Loucy (cell line): ENCODE results near the gene SH3RF1.

Experiments
- H2AFZ ChIP-seq: fragments of 200-600 bp; sonication (generic); 2 replicates; pipeline ENCODE4 v1.6.0; 2016; ENCODE audit warnings: antibody characterized with exemption, mild to moderate bottlenecking, low read length, moderate library complexity
- H3F3A ChIP-seq: fragments of 200-600 bp; 2 replicates; pipeline ENCODE4 v1.6.0; 2016; ENCODE audit warnings: antibody characterized with exemption, low read depth, mild to moderate bottlenecking
- H3K27me3 ChIP-seq: fragments of 200-600 bp; sonication (generic); 2 replicates; pipeline ENCODE4 v1.6.1; 2014; ENCODE audit warnings: low read length, mild to moderate bottlenecking; ENCODE audit not compliant: insufficient read depth, poor library complexity, severe bottlenecking
- H3K36me3 ChIP-seq: fragments of 200-600 bp; sonication (generic); 2 replicates; pipeline ENCODE4 v1.6.1; 2016; ENCODE audit warnings: low read length; ENCODE audit not compliant: insufficient read depth
- H3K4me1 ChIP-seq: fragments of 200-600 bp; sonication (generic); 2 replicates; pipeline ENCODE4 v1.5.1; 2014; ENCODE audit warnings: low read length, mild to moderate bottlenecking; ENCODE audit not compliant: insufficient read depth, poor library complexity, severe bottlenecking
- H3K4me2 ChIP-seq: fragments of 200-600 bp; sonication (generic); 2 replicates; pipeline ENCODE4 v1.6.0; 2014; ENCODE audit warnings: antibody characterized with exemption, low read length, low read depth, mild to moderate bottlenecking; ENCODE audit not compliant: poor library complexity, severe bottlenecking
- H3K4me3 ChIP-seq: fragments of 200-600 bp; sonication (generic); 2 replicates; pipeline ENCODE4 v1.5.1; 2014; ENCODE audit warnings: low read length, mild to moderate bottlenecking, mixed read lengths; ENCODE audit not compliant: poor library complexity, severe bottlenecking
- H3K79me2 ChIP-seq: fragments of 200-600 bp; sonication (generic); 2 replicates; pipeline ENCODE4 v1.6.1; 2014; ENCODE audit warnings: low read length; ENCODE audit not compliant: insufficient read depth
- H3K9ac ChIP-seq: fragments of 200-600 bp; sonication (generic); 2 replicates; pipeline ENCODE4 v1.6.0; 2014; ENCODE audit warnings: mild to moderate bottlenecking, low read depth, low read length, moderate library complexity; ENCODE audit not compliant: poor library complexity, severe bottlenecking
- H3K9me2 ChIP-seq: fragments of 200-600 bp; sonication (generic); replicated peaks from 2 replicates; pipeline ENCODE4 v1.6.1; 2016; ENCODE audit warnings: low read depth, low read length, mixed read lengths
- H3K9me3 ChIP-seq: fragments of 200-600 bp; sonication (generic); 2 replicates; pipeline ENCODE4 v1.6.1; 2014; ENCODE audit warnings: mild to moderate bottlenecking, antibody characterized with exemption, low read length, low read depth; ENCODE audit not compliant: insufficient read depth
- H4K20me1 ChIP-seq: fragments of 200-600 bp; sonication (generic); 2 replicates; pipeline ENCODE4 v1.6.0; 2014; ENCODE audit warnings: antibody characterized with exemption, low read length, mild to moderate bottlenecking; ENCODE audit not compliant: insufficient read depth, poor library complexity, severe bottlenecking
- CTCF ChIP-seq: fragments of 200-600 bp; sonication (generic); conservative IDR thresholded peaks from 2 replicates; pipeline ENCODE4 v1.5.1; 2014; ENCODE audit warnings: mild to moderate bottlenecking, antibody characterized with exemption, low read length
- EZH2phosphoT487 ChIP-seq: fragments of 200-600 bp; IDR thresholded peaks from 2 replicates; pipeline ENCODE4 v1.6.1; 2018; ENCODE audit warnings: antibody characterized with exemption, mild to moderate bottlenecking, moderate library complexity, borderline replicate concordance

Gene SH3RF1

GRCh38 chr4:169099771-169100180, 171.0 kb downstream of the SH3RF1 start:
- H3K4me1 ChIP-seq, result peaks cover 15% of the 10 kb centered on the region
- H3K9me3 ChIP-seq, result no peaks in the 10 kb centered on the region
- no peak overlapping the region for H3K4me3 ChIP-seq
- H3K79me2 ChIP-seq, result no peaks in the 10 kb centered on the region
- no peak overlapping the region for H3K9ac ChIP-seq
- peaks cover 4% of the 10 kb centered on the region; the same call in 1 of the 2 replicates for H3K36me3 ChIP-seq
- no peaks in the 10 kb centered on the region for H3K27me3 ChIP-seq
- H3K9me2 ChIP-seq, result no peaks in the 10 kb centered on the region
- TF ChIP-seq EZH2phosphoT487 (no peak), CTCF (no peak)
- H3K4me2 ChIP-seq, result no peak overlapping the region
- no peaks in the 10 kb centered on the region for H4K20me1 ChIP-seq
- H2AFZ ChIP-seq, result no peak overlapping the region
- no peaks in the 10 kb centered on the region for H3F3A ChIP-seq

GRCh38 chr4:169098969-169099690, 171.6 kb downstream of the SH3RF1 start:
- Histone ChIP-seq H3K9me3 (no peaks in the 10 kb centered on the region), H3K36me3 (peaks cover 4% of the 10 kb centered on the region; the same call in 1 of the 2 replicates), H3K79me2 (no peaks in the 10 kb centered on the region), H3K4me3 (no peak overlapping the region), H3K4me1 (peaks cover 15% of the 10 kb centered on the region), H4K20me1 (no peaks in the 10 kb centered on the region), H2AFZ (no peak overlapping the region), H3K4me2 (no peak overlapping the region), H3K27me3 (no peaks in the 10 kb centered on the region), H3K9me2 (no peaks in the 10 kb centered on the region), H3F3A (no peaks in the 10 kb centered on the region), H3K9ac (no peak overlapping the region)
- TF ChIP-seq CTCF (no peak), EZH2phosphoT487 (no peak)

GRCh38 chr4:169098532-169098931, 172.2 kb downstream of the SH3RF1 start:
- H3K4me3 ChIP-seq, result no peak overlapping the region
- H3K4me2 ChIP-seq, result no peak overlapping the region
- no peaks in the 10 kb centered on the region for H3K27me3 ChIP-seq
- no peak overlapping the region for H3K9ac ChIP-seq
- H3K36me3 ChIP-seq, result peaks cover 4% of the 10 kb centered on the region; the same call in 1 of the 2 replicates
- TF ChIP-seq EZH2phosphoT487 (no peak), CTCF (no peak)
- no peaks in the 10 kb centered on the region for H4K20me1 ChIP-seq
- H3K79me2 ChIP-seq, result no peaks in the 10 kb centered on the region
- no peak overlapping the region for H2AFZ ChIP-seq
- H3K9me2 ChIP-seq, result no peaks in the 10 kb centered on the region
- peaks cover 15% of the 10 kb centered on the region for H3K4me1 ChIP-seq
- H3K9me3 ChIP-seq, result no peaks in the 10 kb centered on the region
- no peaks in the 10 kb centered on the region for H3F3A ChIP-seq
